Measurements from ENCODE around the gene ZBTB20.

The ZBTB20 gene

GRCh38 chr3:114790752-114791151 lies 356.3 kb downstream of the ZBTB20 start:
- DNase-seq (ENCODE audit: low spot score), result no peak
- no peak for TF ChIP-seq CTCF (IDR thresholded peaks at IDR 0.05; ENCODE audit: extremely low read depth, insufficient read depth, missing control alignments)
- in situ Hi-C loops (cut with MboI; ENCODE audit: low pct_unique_long_range_greater_than_20kb, low sequenced_read_pairs, unreplicated experiment), result no loop called here

- TF ChIP-seq CTCF (IDR thresholded peaks at IDR 0.05; ENCODE audit: extremely low read depth, insufficient read depth, missing control alignments), result no peak
- DNase-seq (ENCODE audit: low spot score), result no peak
- in situ Hi-C loops (cut with MboI; ENCODE audit: low pct_unique_long_range_greater_than_20kb, low sequenced_read_pairs, unreplicated experiment), result no loop called here
Measured at GRCh38 chr3:114789803-114790202, 357.3 kb downstream of the ZBTB20 start.

GRCh38 chr3:114775395-114775794 lies 371.7 kb downstream of the ZBTB20 start:
- TF ChIP-seq CTCF (IDR thresholded peaks at IDR 0.05; ENCODE audit: extremely low read depth, insufficient read depth, missing control alignments), result no peak
- DNase-seq (ENCODE audit: low spot score), result no peak

GRCh38 chr3:114770874-114771273 lies 376.2 kb downstream of the ZBTB20 start:
- no peak for TF ChIP-seq CTCF (IDR thresholded peaks at IDR 0.05; ENCODE audit: extremely low read depth, insufficient read depth, missing control alignments)
- DNase-seq (ENCODE audit: low spot score), result no peak
- in situ Hi-C loops (cut with MboI; ENCODE audit: low pct_unique_long_range_greater_than_20kb, low sequenced_read_pairs, unreplicated experiment), result no loop called here

More at GRCh38 chr3:114775395-114775794, 371.7 kb downstream of the ZBTB20 start:
- in situ Hi-C loops (cut with MboI; ENCODE audit: low pct_unique_long_range_greater_than_20kb, low sequenced_read_pairs, unreplicated experiment), result no loop called here

GRCh38 chr3:114764056-114764492 lies 383.0 kb downstream of the ZBTB20 start:
- DNase-seq (ENCODE audit: low spot score), result no peak
- TF ChIP-seq CTCF (IDR thresholded peaks at IDR 0.05; ENCODE audit: extremely low read depth, insufficient read depth, missing control alignments), result no peak
- in situ Hi-C loops (cut with MboI; ENCODE audit: low pct_unique_long_range_greater_than_20kb, low sequenced_read_pairs, unreplicated experiment), result no loop called here

GRCh38 chr3:114762144-114762543 lies 384.9 kb downstream of the ZBTB20 start:
- DNase-seq (ENCODE audit: low spot score), result no peak
- no peak for TF ChIP-seq CTCF (IDR thresholded peaks at IDR 0.05; ENCODE audit: extremely low read depth, insufficient read depth, missing control alignments)
- in situ Hi-C loops (cut with MboI; ENCODE audit: low pct_unique_long_range_greater_than_20kb, low sequenced_read_pairs, unreplicated experiment), result no loop called here

- TF ChIP-seq CTCF (IDR thresholded peaks at IDR 0.05; ENCODE audit: extremely low read depth, insufficient read depth, missing control alignments), result no peak
- in situ Hi-C loops (cut with MboI; ENCODE audit: low pct_unique_long_range_greater_than_20kb, low sequenced_read_pairs, unreplicated experiment), result no loop called here
- DNase-seq (ENCODE audit: low spot score), result no peak
Measured at GRCh38 chr3:114760679-114761078, 386.4 kb downstream of the ZBTB20 start.
